ENCODE results near the gene TBC1D5. TPM values are rescaled to one million over a fixed set of nuclear protein-coding genes. Genes with fewer than 3 reads are reported as not detected.

The TBC1D5 gene
- total and polyA plus RNA-seq, 2 donors (not counting 1 experiment from before 2014, with no cell fraction given): 22.6 to 111 TPM

GRCh38 chr3:17143893-17144664 is 598.4 kb downstream of the TBC1D5 start:
- H3K27me3 ChIP-seq (replicated peaks in 1 of 4; ENCODE audit: control extremely low read depth in 1 of 4, control insufficient read depth in 3 of 4, insufficient read depth in 4 of 4, low read length in 3 of 4): no peaks in the 10 kb centered on the region
- Mint-ChIP-seq H3K4me3 (no peak overlapping the region), H3K4me1 (peaks cover 6% of the 10 kb centered on the region), H3K9me3 (ENCODE audit: insufficient read depth) (no peaks in the 10 kb centered on the region), H3K27ac (no peak overlapping the region), H3K27me3 (peaks cover 8% of the 10 kb centered on the region)
- H2AFZ ChIP-seq (ENCODE audit: insufficient read depth, low read depth, low read length, poor library complexity, severe bottlenecking): no peak overlapping the region
- H3K36me3 ChIP-seq (replicated peaks in 1 of 2; ENCODE audit: control extremely low read depth in 1 of 2, control insufficient read depth in 1 of 2, extremely low read depth in 1 of 2, insufficient read depth in 2 of 2, low read length in 1 of 2): no peaks in the 10 kb centered on the region
- H3K4me3 ChIP-seq (ENCODE audit: control extremely low read depth in 1 of 5, extremely low read depth in 1 of 5, insufficient read depth in 1 of 5, low read depth in 2 of 5, low read length in 4 of 5): no peak overlapping the region
- no peak for ATAC-seq (ENCODE audit: low read depth)
- no peak overlapping the region for H3K9ac ChIP-seq (ENCODE audit: low read length)
- no peaks in the 10 kb centered on the region for H3K79me2 ChIP-seq (ENCODE audit: control insufficient read depth, insufficient read depth, low read length)
- TF ChIP-seq CTCF (IDR thresholded peaks at IDR 0.05) (no peak), EZH2 (IDR thresholded peaks at IDR 0.05; ENCODE audit: borderline replicate concordance, insufficient read depth, low read depth, low read length, poor library complexity, severe bottlenecking) (no peak)
- intact Hi-C loops (cut with micrococcal nuclease): no loop called here
- ChIA-PET CTCF (no interaction called here), POLR2A (no interaction called here)
- peaks cover 2 to 6% of the 10 kb centered on the region in 2 donors for H3K4me1 ChIP-seq (ENCODE audit: control insufficient read depth in 2 of 2, insufficient read depth in 2 of 2, low read length in 2 of 2)
- WGBS (ENCODE audit: insufficient coverage): 84% methylated on average over 8 of the region's 10 CpGs
- no peak for DNase-seq
- no peak overlapping the region for H3K4me2 ChIP-seq (replicated peaks; ENCODE audit: low read depth, low read length, poor library complexity, severe bottlenecking)
- no peaks in the 10 kb centered on the region for H4K20me1 ChIP-seq (ENCODE audit: control insufficient read depth, insufficient read depth, low read length, poor library complexity, severe bottlenecking)
- no peak overlapping the region for H3K27ac ChIP-seq (ENCODE audit: low read length in 2 of 2)
- H3K9me3 ChIP-seq (ENCODE audit: control extremely low read depth in 1 of 3, control insufficient read depth in 2 of 3, insufficient read depth in 1 of 3, low read length in 2 of 3): no peaks in the 10 kb centered on the region

- no peaks in the 10 kb centered on the region for H3K79me2 ChIP-seq (ENCODE audit: control insufficient read depth, insufficient read depth, low read length)
- POLR2A ChIA-PET: no interaction called here
- peaks cover 4 to 9% of the 10 kb centered on the region in 2 donors for H3K4me1 ChIP-seq (ENCODE audit: control insufficient read depth in 2 of 2, insufficient read depth in 2 of 2, low read length in 2 of 2)
- no peaks in the 10 kb centered on the region for H3K36me3 ChIP-seq (replicated peaks in 1 of 2; ENCODE audit: control extremely low read depth in 1 of 2, control insufficient read depth in 1 of 2, extremely low read depth in 1 of 2, insufficient read depth in 2 of 2, low read length in 1 of 2)
- Mint-ChIP-seq H3K27me3 (peaks cover 8% of the 10 kb centered on the region), H3K9me3 (ENCODE audit: insufficient read depth) (no peaks in the 10 kb centered on the region), H3K27ac (no peak overlapping the region), H3K4me1 (peaks cover 9% of the 10 kb centered on the region), H3K4me3 (no peak overlapping the region)
- peaks cover 0 to 5% (median 0%) of the 10 kb centered on the region in 3 donors for H3K9me3 ChIP-seq (ENCODE audit: control extremely low read depth in 1 of 3, control insufficient read depth in 2 of 3, insufficient read depth in 1 of 3, low read length in 2 of 3)
- WGBS (ENCODE audit: insufficient coverage): 99% methylated on average over 10 of the region's 10 CpGs
- intact Hi-C loops (cut with micrococcal nuclease): no loop called here
- H3K4me3 ChIP-seq (ENCODE audit: control extremely low read depth in 1 of 5, extremely low read depth in 1 of 5, insufficient read depth in 1 of 5, low read depth in 2 of 5, low read length in 4 of 5): no peak overlapping the region
- H2AFZ ChIP-seq (ENCODE audit: insufficient read depth, low read depth, low read length, poor library complexity, severe bottlenecking): no peak overlapping the region
- H4K20me1 ChIP-seq (ENCODE audit: control insufficient read depth, insufficient read depth, low read length, poor library complexity, severe bottlenecking): no peaks in the 10 kb centered on the region
- no peaks in the 10 kb centered on the region for H3K27me3 ChIP-seq (replicated peaks in 1 of 4; ENCODE audit: control extremely low read depth in 1 of 4, control insufficient read depth in 3 of 4, insufficient read depth in 4 of 4, low read length in 3 of 4)
- H3K9ac ChIP-seq (ENCODE audit: low read length): no peak overlapping the region
- H3K4me2 ChIP-seq (replicated peaks; ENCODE audit: low read depth, low read length, poor library complexity, severe bottlenecking): no peak overlapping the region
- no peak for ATAC-seq (ENCODE audit: low read depth)
- no peak overlapping the region for H3K27ac ChIP-seq (ENCODE audit: low read length in 2 of 2)
- CTCF ChIA-PET: no interaction called here
- TF ChIP-seq EZH2 (IDR thresholded peaks at IDR 0.05; ENCODE audit: borderline replicate concordance, insufficient read depth, low read depth, low read length, poor library complexity, severe bottlenecking): no peak
- no peak for TF ChIP-seq CTCF (IDR thresholded peaks at IDR 0.05)
- no peak for DNase-seq
Measured at GRCh38 chr3:17142516-17142915, 599.9 kb downstream of the TBC1D5 start.

Measured in B cell (primary cell).